SU-DHL-6 (cell line): Measurements from ENCODE around the gene ZNF467.
A peak's percentile ranks its signal among the peaks of the same experiment; 100 is the strongest.

ENCODE experiments used
- H2AFZ ChIP-seq: fragments of 200-600 bp; sonication (generic); 2 replicates; pipeline ENCODE4 v1.6.1; 2014; ENCODE audit warnings: low read depth, mild to moderate bottlenecking, moderate library complexity, mixed read lengths, antibody characterized with exemption, low read length; ENCODE audit not compliant: severe bottlenecking
- H3F3A ChIP-seq: fragments of 200-600 bp; shearing (Covaris generic); 2 replicates; pipeline ENCODE4 v1.6.0; 2016; ENCODE audit warnings: antibody characterized with exemption, mild to moderate bottlenecking; ENCODE audit not compliant: insufficient read depth
- H3K27ac ChIP-seq: fragments of 200-600 bp; sonication (generic); 2 replicates; pipeline ENCODE4 v1.5.1; 2016; ENCODE audit warnings: low read depth, mild to moderate bottlenecking, low read length, moderate library complexity, mixed read lengths
- H3K27me3 ChIP-seq: fragments of 200-600 bp; sonication (generic), shearing (Covaris generic); 2 replicates; pipeline ENCODE4 v1.6.0; 2014; ENCODE audit warnings: mild to moderate bottlenecking, low read length
- H3K36me3 ChIP-seq: fragments of 200-600 bp; sonication (generic); 2 replicates; pipeline ENCODE4 v1.6.1; 2014; ENCODE audit warnings: mild to moderate bottlenecking, low read length, mixed read lengths
- H3K4me2 ChIP-seq: fragments of 300-600, 200-600 bp; shearing (Covaris generic), sonication (generic); 2 replicates; pipeline ENCODE4 v1.6.0; 2014; ENCODE audit warnings: low read length, low read depth, mild to moderate bottlenecking; ENCODE audit not compliant: poor library complexity, severe bottlenecking
- H3K4me3 ChIP-seq: fragments of 200-600 bp; sonication (generic); 2 replicates; pipeline ENCODE4 v1.5.1; 2014; ENCODE audit warnings: antibody characterized with exemption, low read length, mild to moderate bottlenecking, mixed read lengths; ENCODE audit not compliant: insufficient read depth, poor library complexity, severe bottlenecking
- H3K79me2 ChIP-seq: fragments of 200-600 bp; sonication (generic); 2 replicates; pipeline ENCODE4 v1.6.1; 2014; ENCODE audit warnings: mild to moderate bottlenecking, low read length, moderate library complexity; ENCODE audit not compliant: insufficient read depth
- H3K9ac ChIP-seq: fragments of 200-600 bp; sonication (generic); 2 replicates; pipeline ENCODE4 v1.7.0; 2014; ENCODE audit warnings: mild to moderate bottlenecking, low read length
- H3K9me2 ChIP-seq: fragments of 200-600 bp; sonication (generic); replicated peaks from 2 replicates; pipeline ENCODE4 v1.6.1; 2014; ENCODE audit warnings: low read length; ENCODE audit not compliant: insufficient read depth
- H3K9me3 ChIP-seq: fragments of 200-600 bp; sonication (generic); 2 replicates; pipeline ENCODE4 v1.6.1; 2014; ENCODE audit warnings: low read length, mixed read lengths; ENCODE audit not compliant: insufficient read depth
- H4K20me1 ChIP-seq: fragments of 200-600 bp; sonication (generic); 2 replicates; pipeline ENCODE4 v1.6.1; 2014; ENCODE audit warnings: low read depth, mild to moderate bottlenecking, antibody characterized with exemption, low read length, moderate library complexity, mixed read lengths
- CTCF ChIP-seq: fragments of 200-600 bp; sonication (generic); IDR thresholded peaks from one replicate; pipeline ENCODE4 v1.5.1; 2017; ENCODE audit warnings: antibody characterized with exemption, mild to moderate bottlenecking, low read length, moderate library complexity; ENCODE audit not compliant: insufficient read depth, poor library complexity, severe bottlenecking
- EZH2phosphoT487 ChIP-seq: fragments of 200-600 bp; sonication (generic), shearing (Covaris generic); conservative IDR thresholded peaks from 2 replicates; pipeline ENCODE4 v1.6.1; 2018; ENCODE audit warnings: mild to moderate bottlenecking, antibody characterized with exemption, low read length, moderate library complexity, mixed read lengths

The ZNF467 gene

GRCh38 chr7:149770728-149771636 is 2.4 kb downstream of the ZNF467 start:
- Histone ChIP-seq H2AFZ (no peak overlapping the region), H3K27ac (no peak overlapping the region)
- no peak for TF ChIP-seq EZH2phosphoT487

DNA sequence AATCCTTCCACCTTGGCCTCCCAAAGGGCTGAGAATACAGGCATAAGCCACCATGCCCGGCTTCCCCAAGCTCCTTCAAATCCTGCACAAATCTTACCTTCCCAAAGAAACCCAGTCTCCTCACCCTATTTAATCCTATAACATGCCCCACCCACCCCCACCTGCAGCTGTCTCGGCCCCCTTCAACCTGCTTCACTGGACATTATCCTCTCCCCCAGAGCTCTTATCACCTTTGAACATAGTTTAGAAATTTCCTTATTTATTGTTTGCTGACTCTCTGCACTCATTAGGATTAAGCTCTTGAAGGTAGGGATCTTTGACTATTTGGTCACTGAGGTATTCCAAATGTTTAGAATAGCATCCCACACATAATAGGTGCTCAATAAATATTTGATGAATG is 3.5 kb downstream of the ZNF467 start:
- Histone ChIP-seq H3K27me3 (no peaks in the 10 kb centered on the region), H3K79me2 (no peaks in the 10 kb centered on the region), H2AFZ (no peak overlapping the region), H3K9me3 (no peaks in the 10 kb centered on the region), H3K9me2 (no peaks in the 10 kb centered on the region), H3F3A (no peaks in the 10 kb centered on the region), H3K27ac (no peak overlapping the region), H3K4me3 (no peak overlapping the region), H4K20me1 (no peaks in the 10 kb centered on the region), H3K9ac (no peak overlapping the region), H3K4me2 (no peak overlapping the region), H3K36me3 (no peaks in the 10 kb centered on the region)
- TF ChIP-seq EZH2phosphoT487 (no peak), CTCF (no peak)

More at GRCh38 chr7:149770728-149771636, 2.4 kb downstream of the ZNF467 start:
- Histone ChIP-seq H3K36me3 (no peaks in the 10 kb centered on the region), H3K9me2 (no peaks in the 10 kb centered on the region), H3F3A (no peaks in the 10 kb centered on the region), H3K9ac (no peak overlapping the region), H4K20me1 (no peaks in the 10 kb centered on the region), H3K4me2 (peak overlapping the region; percentile 29), H3K9me3 (no peaks in the 10 kb centered on the region), H3K27me3 (no peaks in the 10 kb centered on the region), H3K4me3 (peak overlapping the region; percentile 56), H3K79me2 (no peaks in the 10 kb centered on the region)

DNA sequence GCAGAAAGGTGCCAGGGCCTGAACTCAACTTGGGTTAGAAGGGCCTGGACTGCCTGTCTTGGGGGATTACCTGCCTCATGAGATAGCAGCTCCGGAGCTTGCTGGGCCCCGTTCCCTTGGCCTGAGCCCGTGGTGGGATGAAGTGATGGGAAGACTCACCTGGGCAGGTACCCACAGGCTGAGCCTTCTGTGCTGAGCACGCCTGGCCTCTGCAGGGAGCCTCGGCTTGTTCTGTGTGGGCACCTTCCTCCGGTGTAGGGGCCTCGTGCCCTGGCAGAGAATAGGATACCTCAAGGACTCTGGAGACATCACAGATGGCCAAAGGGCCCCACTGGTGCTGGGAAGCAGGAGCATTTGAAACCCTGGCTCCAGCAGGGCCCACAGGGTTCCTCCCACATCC is 4.5 kb downstream of the ZNF467 start:
- no peaks in the 10 kb centered on the region for H3K79me2 ChIP-seq
- no peaks in the 10 kb centered on the region for H3K9me3 ChIP-seq
- no peaks in the 10 kb centered on the region for H3F3A ChIP-seq
- H3K9me2 ChIP-seq = no peaks in the 10 kb centered on the region
- H3K36me3 ChIP-seq = no peaks in the 10 kb centered on the region
- no peaks in the 10 kb centered on the region for H3K27me3 ChIP-seq
- H3K9ac ChIP-seq = no peak overlapping the region
- H3K27ac ChIP-seq = no peak overlapping the region
- H3K4me3 ChIP-seq = no peak overlapping the region
- no peak overlapping the region for H2AFZ ChIP-seq
- TF ChIP-seq EZH2phosphoT487 = no peak
- TF ChIP-seq CTCF = no peak
- H3K4me2 ChIP-seq = no peak overlapping the region
- H4K20me1 ChIP-seq = no peaks in the 10 kb centered on the region

- H3K27ac ChIP-seq = no peak overlapping the region
- H3K4me2 ChIP-seq = no peak overlapping the region
- H3K4me3 ChIP-seq = no peak overlapping the region
- H3K9me2 ChIP-seq = no peaks in the 10 kb centered on the region
- TF ChIP-seq EZH2phosphoT487 (no peak), CTCF (no peak)
- no peaks in the 10 kb centered on the region for H3F3A ChIP-seq
- no peaks in the 10 kb centered on the region for H3K27me3 ChIP-seq
- H4K20me1 ChIP-seq = no peaks in the 10 kb centered on the region
- H3K9ac ChIP-seq = no peak overlapping the region
- no peak overlapping the region for H2AFZ ChIP-seq
- H3K9me3 ChIP-seq = no peaks in the 10 kb centered on the region
- H3K79me2 ChIP-seq = no peaks in the 10 kb centered on the region
- no peaks in the 10 kb centered on the region for H3K36me3 ChIP-seq
Measured at GRCh38 chr7:149767068-149767467, 6.3 kb downstream of the ZNF467 start.
